K562 (cell line): ENCODE measurements around the gene AZGP1. TPM values are rescaled to one million over a fixed set of nuclear protein-coding genes. Genes with fewer than 3 reads are reported as not detected.
A peak's percentile ranks its signal among the peaks of the same experiment; 100 is the strongest.

ENCODE experiments used
- CHD2 ChIP-seq: IDR thresholded peaks from 2 replicates; pipeline ENCODE4 v1.6.1; 2011; ENCODE audit warnings: low read depth, low read length
- L3MBTL2 ChIP-seq: fragments of 450-650 bp; IDR thresholded peaks from 2 replicates; pipeline ENCODE4 v1.6.1; 2016; ENCODE audit warnings: mild to moderate bottlenecking, moderate library complexity
- MGA ChIP-seq: fragments of 450-650 bp; IDR thresholded peaks from 2 replicates; pipeline ENCODE4 v1.6.1; 2016; ENCODE audit warnings: mild to moderate bottlenecking, moderate library complexity
- NFIC ChIP-seq: fragments of 450-650 bp; IDR thresholded peaks from 2 replicates; pipeline ENCODE4 v1.6.1; 2017; ENCODE audit warnings: mild to moderate bottlenecking, inconsistent platforms
- ZNF592 ChIP-seq: fragments of 450-650 bp; IDR thresholded peaks from 2 replicates; pipeline ENCODE4 v1.6.1; 2017; ENCODE audit warnings: antibody characterized with exemption, mild to moderate bottlenecking
- polyA plus RNA-seq, 8 experiments: library from polyadenylated mRNA; depleted of rRNA in 4 of 8; stranded (reverse) in 5 of 8; unstranded in 3 of 8; fragments of >200 nt; fragmentation: Nextera tagmentation in 2 of 8; fragmentation: Illumina TruSeq in 1 of 8; extraction: Ambion mirVana in 2 of 8; extraction: Trizol in 1 of 8; gene quantifications; 2 replicates each; pipeline versions ENCODE4 v1.2.1 to v1.2.3, GENCODE V29; 2011 to 2014; ENCODE audit warnings: inconsistent platforms in 1 of 8, missing spikeins in 1 of 8
- total RNA-seq, 7 experiments: library from RNA; depleted of rRNA in 6 of 7; stranded (reverse); fragments of >200 nt in 6 of 7; fragmentation: Illumina TruSeq in 2 of 7; extraction: Trizol in 2 of 7; gene quantifications; 2 replicates each; pipeline versions ENCODE4 v1.2.1 to v1.2.3, GENCODE V29; 2011 to 2021; ENCODE audit warnings: low replicate concordance in 1 of 7

AZGP1 gene
- total and polyA plus RNA-seq, 9 of the 15 experiments (the other 6 are each of a cell fraction or from before 2014, with no cell fraction given) = 0.18 to 0.53 TPM; not detected in 7

DNA sequence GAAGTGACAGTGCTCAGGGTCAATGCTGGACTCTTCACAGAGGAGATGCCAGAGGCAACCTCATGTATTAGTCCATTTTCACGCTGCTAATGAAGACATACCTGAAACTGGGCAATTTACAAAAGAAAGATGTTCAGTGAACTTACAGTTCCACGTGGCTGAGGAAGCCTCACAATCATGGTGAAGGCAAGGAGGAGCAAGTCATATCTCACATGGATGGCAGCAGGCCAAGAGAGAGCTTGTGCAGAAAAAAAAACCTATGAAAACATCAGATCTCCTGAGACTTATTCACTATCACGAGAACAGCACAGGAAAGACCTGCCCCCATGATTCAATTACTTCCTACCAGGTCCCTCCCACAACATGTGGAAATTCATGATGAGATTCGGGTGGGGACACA, 40.8 kb downstream of the AZGP1 start (continued):
- peak; percentile 87 for TF ChIP-seq MGA
- peak; percentile 88 for TF ChIP-seq CHD2
- peak; percentile 93 for TF ChIP-seq NFIC
- TF ChIP-seq ZNF592 = peak; percentile 53; the same call in 1 of the 2 replicates
- TF ChIP-seq L3MBTL2 = peak; percentile 90
